Skeletal muscle satellite cell (primary cell): ENCODE measurements around the gene SPATA2L.

Experiments
- H3K27me3 ChIP-seq: 2 replicates; pipeline ENCODE4 v1.7.0; 2013; ENCODE audit warnings: low read length; ENCODE audit not compliant: control insufficient read depth, insufficient read depth
- H3K36me3 ChIP-seq: 2 replicates; pipeline ENCODE4 v1.7.0; 2013; ENCODE audit warnings: mild to moderate bottlenecking, control low read depth, low read length; ENCODE audit not compliant: insufficient read depth
- H3K4me1 ChIP-seq: 2 replicates; pipeline ENCODE4 v1.7.0; 2013; ENCODE audit warnings: low read length; ENCODE audit not compliant: control insufficient read depth, insufficient read depth
- H3K4me2 ChIP-seq: 2 replicates; pipeline ENCODE4 v1.7.0; 2013; ENCODE audit warnings: mild to moderate bottlenecking, low read length
- H3K4me3 ChIP-seq: 2 replicates; pipeline ENCODE4 v1.7.0; 2013; ENCODE audit warnings: low read length
- H3K9ac ChIP-seq: 2 replicates; pipeline ENCODE4 v1.7.0; 2013; ENCODE audit warnings: mild to moderate bottlenecking, low read depth, low read length, moderate library complexity
- H3K9me3 ChIP-seq: replicated peaks from 2 replicates; pipeline ENCODE4 v1.7.0; 2013; ENCODE audit warnings: mild to moderate bottlenecking, control low read depth, low read length

SPATA2L gene

GRCh38 chr16:89737341-89738071 is 36.0 kb upstream of the SPATA2L start:
- H3K4me3 ChIP-seq, result no peak overlapping the region
- H3K4me1 ChIP-seq, result no peaks in the 10 kb centered on the region
- H3K4me2 ChIP-seq, result no peak overlapping the region
- no peak overlapping the region for H3K9ac ChIP-seq
- H3K9me3 ChIP-seq, result no peaks in the 10 kb centered on the region
- H3K36me3 ChIP-seq, result peaks cover 67% of the 10 kb centered on the region
- no peaks in the 10 kb centered on the region for H3K27me3 ChIP-seq

GRCh38 chr16:89736554-89736953 is 35.0 kb upstream of the SPATA2L start:
- Histone ChIP-seq H3K27me3 (no peaks in the 10 kb centered on the region), H3K9ac (no peak overlapping the region), H3K4me2 (no peak overlapping the region), H3K4me1 (no peaks in the 10 kb centered on the region), H3K9me3 (no peaks in the 10 kb centered on the region), H3K36me3 (peaks cover 74% of the 10 kb centered on the region), H3K4me3 (no peak overlapping the region)

- Histone ChIP-seq H3K27me3 (no peaks in the 10 kb centered on the region), H3K4me3 (no peak overlapping the region), H3K9ac (no peak overlapping the region), H3K9me3 (no peaks in the 10 kb centered on the region), H3K4me1 (no peaks in the 10 kb centered on the region), H3K36me3 (peaks cover 80% of the 10 kb centered on the region), H3K4me2 (no peak overlapping the region)
Observed at GRCh38 chr16:89733792-89734191, 32.3 kb upstream of the SPATA2L start.

- Histone ChIP-seq H3K4me2 (no peak overlapping the region), H3K9me3 (no peaks in the 10 kb centered on the region), H3K9ac (no peak overlapping the region), H3K4me1 (no peaks in the 10 kb centered on the region), H3K27me3 (no peaks in the 10 kb centered on the region), H3K4me3 (no peak overlapping the region), H3K36me3 (peaks cover 77% of the 10 kb centered on the region)
Observed at GRCh38 chr16:89733322-89733721, 31.8 kb upstream of the SPATA2L start.

- Histone ChIP-seq H3K36me3 (peaks cover 75% of the 10 kb centered on the region), H3K4me2 (no peak overlapping the region), H3K27me3 (no peaks in the 10 kb centered on the region), H3K4me3 (no peak overlapping the region), H3K4me1 (no peaks in the 10 kb centered on the region), H3K9ac (no peak overlapping the region), H3K9me3 (no peaks in the 10 kb centered on the region)
Observed at GRCh38 chr16:89732918-89733242, 31.4 kb upstream of the SPATA2L start.

- Histone ChIP-seq H3K4me1 (no peaks in the 10 kb centered on the region), H3K27me3 (no peaks in the 10 kb centered on the region), H3K36me3 (peaks cover 75% of the 10 kb centered on the region)
Observed at GRCh38 chr16:89732142-89732917, 30.8 kb upstream of the SPATA2L start.

GRCh38 chr16:89730610-89731234 is 29.2 kb upstream of the SPATA2L start:
- H3K9ac ChIP-seq, result no peak overlapping the region
- peaks cover 74% of the 10 kb centered on the region for H3K36me3 ChIP-seq

More at GRCh38 chr16:89732142-89732917, 30.8 kb upstream of the SPATA2L start:
- Histone ChIP-seq H3K9me3 (no peaks in the 10 kb centered on the region), H3K4me3 (no peak overlapping the region), H3K4me2 (no peak overlapping the region), H3K9ac (no peak overlapping the region)

GRCh38 chr16:89729863-89730593 is 28.5 kb upstream of the SPATA2L start:
- Histone ChIP-seq H3K36me3 (peaks cover 67% of the 10 kb centered on the region), H3K4me3 (no peak overlapping the region), H3K4me1 (no peaks in the 10 kb centered on the region), H3K9me3 (no peaks in the 10 kb centered on the region), H3K4me2 (no peak overlapping the region), H3K27me3 (no peaks in the 10 kb centered on the region), H3K9ac (no peak overlapping the region)

More at GRCh38 chr16:89730610-89731234, 29.2 kb upstream of the SPATA2L start:
- Histone ChIP-seq H3K4me3 (no peak overlapping the region), H3K4me1 (no peaks in the 10 kb centered on the region), H3K27me3 (no peaks in the 10 kb centered on the region), H3K9me3 (no peaks in the 10 kb centered on the region), H3K4me2 (no peak overlapping the region)

GRCh38 chr16:89729293-89729692 is 27.8 kb upstream of the SPATA2L start:
- peaks cover under 1% of the 10 kb centered on the region for H3K4me1 ChIP-seq
- H3K9me3 ChIP-seq, result no peaks in the 10 kb centered on the region
- H3K4me3 ChIP-seq, result no peak overlapping the region

GRCh38 chr16:89727406-89728120 is 26.1 kb upstream of the SPATA2L start:
- peaks cover 70% of the 10 kb centered on the region for H3K36me3 ChIP-seq
- H3K9ac ChIP-seq, result no peak overlapping the region
- H3K4me3 ChIP-seq, result no peak overlapping the region
- H3K4me1 ChIP-seq, result peaks cover 17% of the 10 kb centered on the region
- H3K9me3 ChIP-seq, result no peaks in the 10 kb centered on the region
- no peak overlapping the region for H3K4me2 ChIP-seq
- H3K27me3 ChIP-seq, result no peaks in the 10 kb centered on the region

More at GRCh38 chr16:89729293-89729692, 27.8 kb upstream of the SPATA2L start:
- H3K9ac ChIP-seq, result no peak overlapping the region
- H3K4me2 ChIP-seq, result no peak overlapping the region
- H3K27me3 ChIP-seq, result no peaks in the 10 kb centered on the region
- peaks cover 67% of the 10 kb centered on the region for H3K36me3 ChIP-seq
